Occipital lobe (tissue), 2 donors: ENCODE measurements around the gene VEGFD. TPM values are rescaled to one million over a fixed set of nuclear protein-coding genes. Genes with fewer than 3 reads are reported as not detected.
A peak's percentile ranks its signal among the peaks of the same experiment; 100 is the strongest.

Experiments
- DNase-seq: peaks from one replicate; lab custom pipeline; 2025; lab: John Stamatoyannopoulos, UW
- total RNA-seq: library from RNA; depleted of rRNA; stranded (reverse); fragments of >200 nt; gene quantifications from one replicate; pipeline ENCODE4 v1.2.3, GENCODE V29; 2014

The VEGFD gene
- total RNA-seq, 1 donor from 2014 or later: not detected

DNA sequence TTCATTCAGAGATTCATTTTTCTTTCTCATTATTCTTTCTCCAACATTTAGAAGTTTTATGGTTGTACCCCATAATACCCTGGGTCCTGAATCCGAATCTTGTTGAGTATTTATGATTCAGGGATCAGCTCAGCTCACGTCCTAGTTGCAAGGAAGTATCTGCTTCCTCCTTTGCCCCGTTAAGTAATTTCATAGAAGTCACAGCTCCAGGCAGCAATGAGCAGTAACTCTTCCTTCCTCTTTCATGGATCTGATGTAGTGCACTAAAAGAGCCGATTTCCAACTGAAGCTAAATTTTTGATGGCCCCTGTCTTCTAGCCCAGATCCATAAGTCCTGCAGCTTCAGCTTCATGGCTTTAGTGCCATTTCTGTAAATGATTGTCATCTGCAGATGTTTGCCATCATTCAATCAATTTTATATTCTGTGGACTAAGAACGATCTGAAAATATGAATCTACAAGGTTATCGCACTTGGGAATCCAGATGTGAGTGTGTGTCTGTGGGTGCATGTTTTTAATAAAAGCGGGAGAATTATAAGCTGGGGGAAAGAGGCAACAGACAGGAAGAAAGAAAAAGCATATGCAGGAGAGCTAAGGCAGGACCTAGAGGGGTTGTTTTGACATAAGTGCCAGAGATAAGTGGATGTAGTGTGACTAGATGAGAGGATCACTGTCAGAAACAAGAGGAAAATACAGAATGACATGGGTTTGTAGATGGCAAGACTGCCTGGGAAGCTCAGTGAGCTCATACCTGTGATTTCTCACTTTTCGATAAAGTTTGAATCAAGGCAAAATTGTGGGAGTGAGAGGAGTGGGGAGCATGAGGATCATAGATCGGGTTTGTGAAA lies 17.5 kb downstream of the VEGFD start:
- DNase-seq: no peak

DNA sequence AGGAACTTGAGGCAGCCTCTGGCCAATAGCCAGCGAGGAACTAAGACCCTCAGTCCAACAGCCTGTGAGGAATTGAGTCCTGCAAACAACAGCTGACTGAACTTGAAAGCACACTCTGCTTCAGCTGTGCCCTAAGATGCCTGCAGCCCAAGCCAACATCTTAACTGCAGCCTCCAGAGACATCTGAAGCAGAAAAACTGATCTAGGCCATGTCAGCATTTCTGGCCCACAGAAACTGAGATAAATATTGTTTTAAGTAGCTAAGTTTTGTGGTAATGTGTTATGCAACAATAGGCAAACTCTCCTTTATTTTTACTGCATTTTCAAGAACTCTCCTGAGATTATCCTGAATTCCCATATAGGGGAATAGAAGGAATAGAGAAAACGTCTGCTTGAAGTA lies 24.5 kb downstream of the VEGFD start:
- DNase-seq: no peak

DNA sequence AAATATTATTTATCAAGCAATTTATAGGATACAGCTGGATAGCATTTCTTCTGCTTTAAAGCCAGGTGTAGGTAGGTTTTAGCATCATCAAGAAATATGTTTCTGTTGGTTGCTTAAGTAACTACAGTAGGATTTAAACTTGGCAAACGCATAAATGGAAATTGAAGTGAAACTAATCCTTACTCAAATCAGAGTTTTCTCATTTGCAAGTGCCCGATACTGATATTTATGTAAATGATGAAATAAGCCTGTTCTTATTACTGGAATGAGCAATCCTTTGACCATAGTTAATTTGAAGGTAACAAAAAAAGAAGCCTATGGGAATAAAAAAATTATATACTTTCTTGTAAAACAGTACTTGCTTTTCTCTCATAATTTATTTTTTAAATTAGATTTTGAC lies 25.7 kb downstream of the VEGFD start:
- DNase-seq: no peak

DNA sequence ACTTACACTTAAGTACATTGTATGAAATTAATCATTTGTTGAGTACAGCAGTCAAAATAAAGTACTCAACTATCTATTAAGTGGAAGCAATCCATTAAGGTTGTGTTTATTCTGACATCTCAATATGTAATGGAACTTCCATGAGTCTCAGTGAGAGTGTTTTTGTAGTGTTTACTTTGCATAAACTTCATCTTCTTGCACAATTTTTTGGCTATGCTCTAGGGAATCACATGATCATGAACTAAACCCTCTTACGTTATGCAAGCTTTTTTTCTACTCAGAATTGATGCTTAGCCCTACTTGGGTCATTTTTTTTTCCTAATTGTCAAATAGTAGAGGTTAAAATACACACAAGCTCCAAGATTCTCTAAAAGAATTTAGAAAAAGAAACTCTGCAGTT lies 27.8 kb downstream of the VEGFD start:
- no peak for DNase-seq

DNA sequence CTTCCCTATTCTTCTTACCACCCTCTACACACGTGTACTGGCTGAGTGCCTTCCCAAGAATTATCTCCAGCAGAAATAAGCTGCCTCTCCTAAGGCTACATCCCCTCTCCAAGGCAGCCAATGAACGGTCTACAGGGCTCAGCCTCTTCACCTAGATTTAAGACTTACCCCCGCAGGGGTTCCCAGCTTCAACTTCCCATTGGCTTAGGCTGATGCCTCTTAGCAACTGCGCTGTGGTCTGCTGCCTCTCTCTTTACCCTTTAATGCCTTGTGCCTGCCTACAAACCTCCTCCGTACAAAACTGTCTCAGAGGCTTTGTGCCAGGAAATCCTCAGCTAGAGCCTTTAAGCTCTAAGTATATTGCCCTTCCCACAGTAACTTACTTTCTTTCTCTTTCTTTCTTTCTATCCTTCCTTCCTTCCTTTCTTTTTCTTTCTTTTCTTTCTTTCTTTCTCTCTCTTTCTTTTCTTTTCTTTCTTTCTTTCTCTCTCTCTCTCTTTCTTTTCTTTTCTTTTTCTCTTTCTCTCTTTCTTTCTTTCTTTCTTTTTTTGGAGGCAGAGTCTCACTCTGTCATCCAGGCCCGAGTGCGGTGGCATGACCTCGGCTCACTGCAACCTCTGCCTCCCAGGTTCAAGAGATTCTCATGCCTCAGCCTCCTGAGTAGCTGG lies 33.8 kb downstream of the VEGFD start:
- no peak for DNase-seq

DNA sequence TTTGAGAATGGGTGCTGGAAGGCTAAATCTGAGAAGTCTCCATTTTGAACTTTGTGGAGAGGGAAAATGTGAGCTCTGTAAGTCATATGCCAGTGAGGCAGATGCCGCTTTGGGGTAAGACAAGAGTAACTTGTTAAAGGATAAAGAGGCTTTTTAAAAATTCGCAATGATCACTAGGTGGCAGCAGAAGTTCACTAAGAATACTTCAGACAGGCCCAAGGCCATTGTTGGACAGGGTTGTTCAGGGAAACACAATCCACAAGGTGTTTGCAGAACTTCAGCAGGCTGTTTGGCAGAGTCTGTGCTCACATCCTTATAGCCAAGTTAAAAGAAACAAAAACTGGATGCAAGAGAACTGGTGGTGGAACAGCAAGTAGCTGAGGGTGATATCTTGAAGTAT lies 35.2 kb downstream of the VEGFD start:
- no peak for DNase-seq

DNA sequence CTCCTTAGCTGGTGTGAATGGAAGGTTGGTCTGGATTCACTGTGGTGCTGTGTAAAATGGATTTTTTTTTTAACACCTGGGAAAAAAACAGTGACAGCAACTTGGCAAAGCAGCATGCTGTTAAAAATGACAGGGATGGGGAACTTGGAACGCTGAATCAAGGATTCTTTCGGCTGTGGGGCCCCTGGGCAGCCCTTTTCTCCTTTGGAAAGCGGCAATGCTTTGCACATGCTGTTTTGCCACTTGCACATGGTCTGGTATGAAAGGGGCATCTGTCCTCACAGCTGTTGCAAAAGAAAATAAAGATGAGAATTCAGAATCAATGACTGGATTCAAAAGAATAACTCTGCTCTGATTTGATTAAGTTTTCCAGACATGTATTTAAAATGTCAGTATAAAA lies 38.2 kb downstream of the VEGFD start:
- no peak for DNase-seq

DNA sequence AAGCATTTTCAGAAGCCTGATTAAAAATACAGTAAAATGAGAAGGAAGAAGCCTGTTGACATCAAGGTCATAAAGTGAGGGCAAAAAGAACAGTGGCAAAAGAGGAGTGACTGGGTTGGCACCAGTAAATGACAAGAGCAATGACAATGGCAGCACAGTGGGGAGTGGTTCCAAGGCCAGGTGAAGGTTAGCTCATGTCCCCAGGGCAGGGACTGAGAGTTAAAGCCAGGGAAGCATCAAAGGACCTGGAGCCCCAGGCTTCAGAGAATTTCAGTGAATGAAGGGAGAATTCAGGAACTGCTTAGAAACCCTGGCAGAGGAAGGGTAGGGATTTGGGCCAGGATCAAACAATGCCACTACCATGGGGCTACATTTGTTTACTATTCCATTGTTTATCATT lies 40.1 kb downstream of the VEGFD start:
- DNase-seq: no peak

DNA sequence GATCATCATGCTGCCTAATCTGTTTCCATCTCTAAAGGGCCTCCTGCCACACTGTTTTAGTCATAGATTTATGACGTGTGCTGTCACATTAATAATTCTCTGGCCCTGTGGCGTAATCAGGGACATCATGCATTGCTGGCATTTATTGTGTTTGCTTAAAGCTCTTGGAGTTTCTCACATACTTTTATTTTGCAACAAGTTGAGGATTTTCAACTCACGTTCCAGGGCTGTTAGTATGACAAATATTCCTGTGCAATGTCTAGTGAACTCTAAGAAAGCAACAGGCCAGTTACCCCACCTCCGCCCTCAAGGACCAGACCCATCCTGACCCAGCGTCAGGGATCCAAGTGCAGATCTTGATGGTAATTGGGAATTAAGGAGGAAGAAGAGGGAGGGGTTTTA lies 41.1 kb downstream of the VEGFD start:
- DNase-seq: no peak

DNA sequence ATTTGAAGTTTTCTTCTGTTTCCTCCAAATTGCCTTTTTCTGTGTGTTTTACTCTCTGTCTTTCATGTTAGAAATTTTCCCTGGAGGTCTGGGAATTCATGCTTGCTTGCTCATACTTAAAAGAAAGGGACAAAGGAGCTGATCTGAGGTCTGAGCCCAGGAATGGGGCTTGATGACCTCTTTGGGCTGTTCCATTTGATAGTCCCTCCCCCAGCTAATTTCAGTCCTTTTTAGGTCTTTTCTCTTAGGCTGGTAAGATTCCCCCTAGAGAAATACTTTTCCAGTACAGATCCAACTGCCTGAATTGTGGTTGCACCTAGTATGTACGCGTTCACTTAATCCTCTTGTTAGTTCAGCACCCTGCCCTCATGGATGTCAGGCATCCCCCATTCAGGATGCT lies 43.3 kb downstream of the VEGFD start:
- no peak for DNase-seq

DNA sequence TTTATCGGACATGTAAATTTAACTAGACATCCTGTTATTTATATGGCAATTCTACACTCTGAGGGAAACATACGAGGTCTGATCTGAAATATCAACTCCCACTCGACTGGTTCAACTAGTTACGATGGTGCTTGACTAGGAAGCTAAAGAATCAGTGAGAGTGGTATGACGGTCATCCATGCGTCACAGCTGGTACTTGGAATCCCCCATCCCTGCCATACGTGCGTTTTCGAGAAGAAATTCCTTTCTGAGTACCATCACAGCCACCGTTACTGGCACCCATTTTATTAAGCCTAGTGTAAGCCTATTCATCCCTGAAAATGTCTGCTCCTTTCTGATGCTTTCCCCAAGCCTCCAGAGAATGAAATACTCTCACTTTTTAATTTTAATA lies 48.2 kb downstream of the VEGFD start:
- no peak for DNase-seq

DNA sequence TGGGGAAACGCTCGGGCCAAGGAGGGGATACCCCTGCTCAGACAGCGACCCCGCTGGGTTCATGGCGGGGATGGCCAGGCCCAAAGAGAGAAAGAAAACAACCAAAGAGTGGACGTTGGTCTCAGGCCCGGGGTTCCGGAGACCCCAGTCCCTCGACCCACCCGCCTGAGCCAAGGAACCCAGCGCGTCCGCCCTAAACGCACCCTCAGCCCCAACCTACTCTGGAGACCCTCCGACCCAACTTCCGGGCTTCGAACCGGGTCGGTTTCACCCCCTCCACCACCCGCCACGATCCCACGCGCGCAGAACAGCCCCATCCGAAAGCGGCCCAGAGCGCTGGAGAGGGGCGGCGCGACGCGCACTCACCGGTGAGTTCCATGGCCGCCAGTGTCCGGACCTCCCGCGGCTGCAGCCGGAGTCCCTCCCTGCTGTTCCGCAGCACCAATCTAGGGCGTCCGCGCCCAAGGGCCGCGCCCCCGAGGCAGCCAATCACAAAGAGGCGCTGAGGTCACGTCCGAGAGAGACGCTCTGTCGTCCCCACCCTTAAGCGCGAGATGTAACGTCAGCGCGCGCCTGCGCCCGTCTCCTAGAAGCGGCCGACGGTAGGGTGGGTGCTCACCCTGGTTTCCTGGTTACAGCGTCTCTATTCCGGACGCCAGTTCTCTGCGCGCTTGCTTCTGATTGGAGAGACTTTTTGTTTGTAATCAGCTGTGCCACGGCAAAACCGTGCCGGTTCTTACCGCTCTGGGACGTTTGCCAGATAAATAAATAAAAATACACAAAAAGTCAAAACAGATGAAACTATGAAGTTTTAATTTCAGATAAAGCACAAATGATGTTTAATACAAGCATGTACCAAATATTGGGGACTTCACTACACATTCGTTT lies 48.8 kb downstream of the VEGFD start, which contains the start of gene PIGA:
Gene PIGA (minus strand): TSS at position 389 of the 888 bp plus-strand sequence. CDS start 3,593 bp downstream, outside the sequence.
- DNase-seq: peak; percentile 94

DNA sequence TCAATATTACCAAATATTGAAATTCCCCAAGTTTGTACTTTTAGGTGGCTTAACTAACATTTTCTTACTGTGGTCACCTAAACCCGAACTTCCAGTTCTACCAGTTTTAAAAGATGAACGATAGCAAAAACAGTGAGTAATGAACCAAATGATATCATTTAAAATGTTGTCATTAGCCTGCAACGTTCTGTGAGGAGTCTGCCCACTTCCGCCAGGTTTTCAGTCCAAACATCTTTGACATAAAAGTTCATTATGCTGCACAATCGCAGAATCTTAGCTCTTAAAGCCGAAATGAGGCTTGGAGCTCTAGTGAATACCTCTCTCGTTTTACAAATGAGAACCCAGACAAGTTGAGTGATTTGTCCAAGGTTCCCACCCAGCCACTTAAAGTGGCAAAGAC lies 49.7 kb downstream of the VEGFD start:
- no peak for DNase-seq

DNA sequence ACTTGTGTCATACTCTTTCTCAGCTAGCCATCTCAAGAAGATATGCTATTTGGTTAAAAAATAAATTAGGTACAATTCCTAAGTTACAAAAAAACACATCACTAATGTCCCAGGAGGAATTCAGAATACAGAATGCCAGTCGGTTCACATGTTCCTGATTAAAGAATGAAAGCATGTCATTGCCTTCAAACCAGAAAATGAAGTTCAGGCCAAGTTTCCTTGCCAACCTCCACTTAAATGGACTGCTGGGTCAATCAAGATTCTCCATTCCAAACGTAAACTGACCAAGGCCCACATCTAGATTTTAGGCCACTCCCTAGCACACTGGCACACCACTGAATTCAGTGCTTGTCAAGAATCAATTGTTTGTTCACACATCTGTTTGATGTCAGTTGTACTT lies 55.4 kb downstream of the VEGFD start:
- no peak for DNase-seq

DNA sequence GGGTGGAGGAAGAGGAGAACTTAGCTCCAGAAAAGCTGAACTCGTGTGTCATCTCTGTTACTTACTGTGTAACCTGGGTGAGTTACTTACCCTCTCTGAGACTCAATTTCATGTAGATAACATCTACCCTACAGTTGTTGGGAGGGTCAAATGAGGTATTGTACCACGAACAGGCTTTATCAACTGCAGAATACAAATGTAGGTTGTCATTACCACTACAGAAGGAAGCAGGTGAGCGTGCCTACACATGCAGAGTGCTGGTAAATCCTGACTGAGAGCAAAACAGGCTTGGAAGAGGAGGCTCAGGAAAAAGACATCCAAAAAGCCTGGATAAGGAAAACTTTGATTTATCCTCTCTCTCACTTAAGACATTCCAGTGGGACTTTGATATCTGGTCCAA lies 56.1 kb downstream of the VEGFD start:
- DNase-seq: no peak

DNA sequence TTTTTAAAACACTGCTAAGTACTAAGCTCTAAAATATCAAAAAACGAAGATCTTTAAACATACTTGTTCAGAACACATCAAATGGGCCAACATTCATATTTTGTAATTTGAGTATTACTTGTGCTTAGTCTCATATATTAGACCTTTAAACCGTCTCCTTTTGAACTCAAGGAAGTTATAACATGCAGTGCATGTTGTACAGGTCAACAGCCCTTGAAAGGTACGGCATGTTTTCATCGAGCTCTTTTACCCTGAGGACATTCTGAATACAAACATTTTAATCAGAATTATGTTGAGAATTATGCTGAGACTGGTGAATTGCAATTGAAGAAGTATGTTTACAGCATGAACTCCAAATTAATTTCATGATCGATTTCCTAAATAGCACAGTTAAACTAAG lies 61.7 kb downstream of the VEGFD start:
- no peak for DNase-seq

DNA sequence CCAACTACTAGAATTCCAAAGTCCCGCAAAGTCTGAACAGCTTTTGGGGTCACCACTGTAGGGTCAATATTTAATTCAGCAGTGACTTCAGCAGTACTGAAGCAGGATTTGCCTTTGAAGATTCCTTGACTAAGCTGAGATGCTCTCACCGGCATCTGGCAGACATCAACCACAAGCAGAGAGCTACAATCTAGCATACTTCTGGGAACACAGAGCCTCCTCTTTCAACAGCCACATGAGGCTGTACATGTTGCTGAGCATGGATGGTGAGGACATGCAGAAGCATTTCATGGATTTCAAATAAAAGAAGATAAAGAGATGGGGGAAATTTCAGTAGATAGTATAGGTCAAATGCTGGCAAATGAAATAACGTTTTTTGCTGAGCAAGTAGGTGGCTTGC lies 62.1 kb downstream of the VEGFD start:
- no peak for DNase-seq

DNA sequence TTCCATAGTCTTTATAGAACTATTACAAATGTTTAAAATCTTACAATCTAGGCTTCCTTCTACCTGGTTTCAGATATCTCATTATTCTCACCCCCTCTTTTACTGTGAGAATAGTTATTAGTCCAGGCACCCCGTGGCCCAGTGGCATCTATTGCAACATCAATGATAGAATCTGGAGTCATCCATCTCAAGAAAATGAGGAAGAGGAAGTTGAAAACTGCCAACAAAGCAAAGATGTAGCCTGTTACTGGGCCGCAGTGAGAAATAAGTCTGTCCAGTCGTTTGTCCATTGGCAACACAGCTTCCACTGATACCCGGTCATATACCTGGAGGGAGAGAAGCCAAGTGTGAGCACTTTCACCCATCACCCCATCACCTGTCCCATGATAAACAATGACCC lies 62.8 kb downstream of the VEGFD start:
- DNase-seq: no peak

DNA sequence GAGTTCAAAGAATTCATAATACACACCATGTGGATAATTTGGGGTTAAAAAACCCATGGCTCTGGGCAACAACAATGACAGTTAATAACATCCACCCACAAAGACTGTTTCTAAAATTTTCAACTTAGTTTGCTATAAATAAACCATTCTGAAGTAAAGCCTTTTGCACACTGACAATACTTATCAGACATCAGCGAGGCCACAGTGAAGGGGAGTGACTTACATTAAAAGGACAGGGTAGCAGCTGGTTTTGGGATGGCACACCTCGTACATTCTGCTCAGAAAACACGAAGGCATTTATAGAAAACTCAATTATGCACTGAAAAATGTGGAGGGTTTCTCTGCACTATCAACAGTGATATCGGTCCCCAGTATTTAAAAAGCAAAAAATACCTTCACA lies 63.9 kb downstream of the VEGFD start:
- DNase-seq: no peak

DNA sequence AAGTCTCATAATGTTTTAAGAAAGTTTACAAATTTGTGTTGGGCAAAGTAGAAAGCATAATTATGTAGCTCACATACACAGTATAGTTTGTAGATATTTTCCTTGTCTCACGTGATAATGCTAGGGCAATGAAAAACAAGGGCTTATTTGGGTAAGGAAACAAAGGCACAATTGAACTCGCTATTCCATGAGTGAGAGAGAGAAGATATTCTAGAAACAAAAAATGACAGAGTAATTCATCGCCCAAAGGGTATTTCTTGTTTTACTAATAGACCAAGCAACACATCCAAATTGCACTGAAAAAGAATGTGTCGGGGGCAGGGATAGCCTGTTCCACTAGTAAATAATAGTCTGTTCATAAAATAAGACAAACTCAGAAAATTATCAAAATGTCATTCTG lies 65.1 kb downstream of the VEGFD start:
- no peak for DNase-seq

DNA sequence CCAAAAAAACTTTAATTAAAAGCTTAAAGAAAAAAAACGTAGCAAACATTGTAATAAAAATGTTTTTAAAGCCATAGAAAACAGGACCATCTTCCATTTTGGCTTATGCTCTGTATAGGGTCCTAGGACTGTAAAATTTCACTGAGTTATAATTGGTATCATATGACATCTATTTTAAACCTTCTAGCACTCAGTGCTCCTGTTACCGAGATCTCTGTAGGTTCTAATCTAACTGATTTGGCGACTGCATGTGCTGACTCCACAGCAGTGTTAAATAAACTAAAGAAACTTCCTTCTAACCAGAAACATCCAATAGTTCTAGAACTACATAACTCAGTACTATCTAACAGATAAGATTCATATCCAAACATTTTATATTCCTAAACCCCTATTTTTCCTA lies 68.7 kb downstream of the VEGFD start, which contains the start of gene ASB11:
Gene ASB11 (minus strand): TSS at position 132 of the 400 bp plus-strand sequence. CDS start 35 bp downstream, at position 97.
- no peak for DNase-seq

DNA sequence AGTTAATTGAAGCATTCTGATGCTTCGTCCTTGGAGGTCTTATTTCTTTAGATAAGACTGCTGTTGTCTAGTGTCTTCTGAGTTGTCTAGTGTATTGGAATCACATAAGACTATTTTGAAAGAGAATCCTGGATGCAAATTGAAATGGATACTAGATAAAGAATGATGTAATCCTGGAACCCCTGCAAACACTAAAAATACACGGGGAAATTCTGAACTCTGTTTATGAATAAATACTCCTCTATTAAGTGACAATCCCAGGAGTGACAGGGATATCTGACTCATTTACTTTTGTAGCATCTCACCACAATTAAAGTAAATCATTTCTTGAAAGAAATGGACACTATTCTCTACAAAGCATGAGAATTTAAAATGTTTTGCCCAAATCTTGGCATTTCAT lies 69.7 kb downstream of the VEGFD start:
- no peak for DNase-seq
